ENCODE data around the gene TRAPPC3.

- TF ChIP-seq CTCF (IDR thresholded peaks at IDR 0.05) (no peak), EZH2 (IDR thresholded peaks at IDR 0.05; ENCODE audit: borderline replicate concordance, insufficient read depth, low read depth, low read length, poor library complexity, severe bottlenecking) (no peak)
Measured at GRCh38 chr1:36123356-36123755, 25.9 kb downstream of the TRAPPC3 start.
